Measurements from ENCODE around the gene FNDC11.

GRCh38 chr20:63561624-63562396, 7.9 kb downstream of the FNDC11 start:
- TF ChIP-seq EZH2 (IDR thresholded peaks at IDR 0.05): no peak
- TF ChIP-seq POLR2AphosphoS5 (IDR thresholded peaks at IDR 0.05; ENCODE audit: borderline replicate concordance, low read depth, low read length): no peak
- TF ChIP-seq FOXP2 (optimal IDR thresholded peaks at IDR 0.05; ENCODE audit: control extremely low read depth, extremely low read length, insufficient read depth): no peak

Data from SK-N-MC (cell line).